ENCODE results near the gene RIPPLY1.

RIPPLY1 gene

GRCh38 chrX:106903291-106903824, at the start of gene RIPPLY1:
RIPPLY1 (minus strand) TSS chrX:106903341; CDS start chrX:106903287, 54 bp downstream.
- DNase-seq = no peak

GRCh38 chrX:106952538-106952937, 49.4 kb upstream of the RIPPLY1 start:
- no peak for DNase-seq

- DNase-seq = no peak
Measured at GRCh38 chrX:106952089-106952488, 48.9 kb upstream of the RIPPLY1 start.

GRCh38 chrX:106951230-106951629, 48.1 kb upstream of the RIPPLY1 start:
- DNase-seq = no peak

- no peak for DNase-seq
Measured at GRCh38 chrX:106950381-106950780, 47.2 kb upstream of the RIPPLY1 start.

GRCh38 chrX:106949366-106949765, 46.2 kb upstream of the RIPPLY1 start:
- DNase-seq = no peak

GRCh38 chrX:106948641-106949040, 45.5 kb upstream of the RIPPLY1 start:
- DNase-seq = no peak

GRCh38 chrX:106946464-106946863, 43.3 kb upstream of the RIPPLY1 start:
- DNase-seq = no peak

GRCh38 chrX:106940068-106940467, 36.9 kb upstream of the RIPPLY1 start:
- no peak for DNase-seq

- DNase-seq = no peak
Measured at GRCh38 chrX:106939566-106939965, 36.4 kb upstream of the RIPPLY1 start.

GRCh38 chrX:106936246-106936645, 33.1 kb upstream of the RIPPLY1 start:
- DNase-seq = no peak

- peak; percentile 76 for DNase-seq
Measured at GRCh38 chrX:106935175-106935574, 32.0 kb upstream of the RIPPLY1 start.

GRCh38 chrX:106933538-106933961, 30.4 kb upstream of the RIPPLY1 start:
- DNase-seq = peak; percentile 53

- no peak for DNase-seq
Measured at GRCh38 chrX:106932960-106933537, 29.9 kb upstream of the RIPPLY1 start.

GRCh38 chrX:106932492-106932923, 29.4 kb upstream of the RIPPLY1 start:
- DNase-seq = peak; percentile 19

- no peak for DNase-seq
Measured at GRCh38 chrX:106931831-106932491, 28.8 kb upstream of the RIPPLY1 start.

GRCh38 chrX:106928227-106928626, 25.1 kb upstream of the RIPPLY1 start:
- DNase-seq = no peak

GRCh38 chrX:106927700-106928099, 24.6 kb upstream of the RIPPLY1 start:
- DNase-seq = peak; percentile 11

GRCh38 chrX:106927023-106927422, 23.9 kb upstream of the RIPPLY1 start:
- no peak for DNase-seq

- DNase-seq = no peak
Measured at GRCh38 chrX:106921637-106922036, 18.5 kb upstream of the RIPPLY1 start.

GRCh38 chrX:106919932-106920452, 16.9 kb upstream of the RIPPLY1 start, which contains the start of gene CLDN2:
CLDN2 (plus strand) TSS chrX:106920402; CDS start chrX:106928229, 7,827 bp downstream.
- DNase-seq = no peak

- DNase-seq = peak; percentile 83
Measured at GRCh38 chrX:106917830-106918500, 14.8 kb upstream of the RIPPLY1 start.

GRCh38 chrX:106912864-106913263, 9.7 kb upstream of the RIPPLY1 start:
- DNase-seq = no peak

Measured in kidney glomerular epithelial cell (primary cell).